Keratinocyte (primary cell): ENCODE measurements around the gene SYT11.

Experiments
- EZH2 ChIP-seq: IDR thresholded peaks from one replicate; pipeline ENCODE4 v1.6.1; 2012; ENCODE audit warnings: inconsistent platforms, mild to moderate bottlenecking, low read length, moderate library complexity
- TF ChIP-seq, protein P1 (sequence below), 3 experiments: IDR thresholded peaks in 1 of 3; conservative IDR thresholded peaks in 1 of 3; optimal IDR thresholded peaks in 1 of 3; 2 replicates in 2 of 3; 3 replicates in 1 of 3; pipeline versions ENCODE3 to v1.5.1; 2011; ENCODE audit warnings: low read length in 3 of 3, mild to moderate bottlenecking in 3 of 3, moderate library complexity in 2 of 3, control low read depth in 1 of 3, inconsistent platforms in 1 of 3; ENCODE audit not compliant: insufficient read depth in 2 of 3; ENCODE audit errors: extremely low read depth in 1 of 3

DNA sequence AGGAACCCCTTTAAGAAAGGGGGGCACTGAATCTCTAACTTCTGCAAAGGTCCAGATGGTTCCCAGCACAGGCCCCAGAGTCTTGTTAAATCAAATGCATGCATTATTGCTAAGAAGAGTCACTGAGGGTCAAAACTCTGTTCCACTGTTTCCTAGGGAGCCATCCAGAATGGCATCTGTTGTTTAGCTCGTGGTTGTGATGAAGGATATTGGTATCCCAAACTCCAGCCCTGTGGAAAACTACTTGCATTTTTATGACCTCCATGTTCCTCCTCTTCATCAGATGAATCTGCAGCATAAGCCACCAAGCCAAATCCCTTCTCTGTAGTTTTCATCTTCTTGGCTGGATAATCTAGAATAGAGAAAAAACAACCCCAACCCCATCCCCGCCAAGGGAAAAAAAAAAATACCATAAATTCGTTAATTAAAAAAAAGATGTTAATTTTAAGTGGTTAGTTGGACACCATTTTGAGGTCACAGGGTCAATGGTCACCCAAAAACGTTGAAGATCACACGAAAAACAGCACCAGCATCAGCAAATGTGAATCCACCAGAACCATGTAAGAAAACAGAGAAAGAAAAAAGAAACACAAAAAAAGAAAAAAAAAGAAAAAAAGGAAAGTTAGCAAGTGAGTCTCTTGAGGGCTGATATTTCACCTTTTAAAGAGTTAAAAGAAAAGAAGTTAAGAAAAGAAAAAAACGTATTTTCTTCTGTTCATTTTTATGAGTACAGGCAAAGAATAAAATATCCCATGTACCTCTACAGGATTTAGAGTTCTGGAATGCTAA, 54.8 kb downstream of the SYT11 start:
- TF ChIP-seq, protein P1, sequence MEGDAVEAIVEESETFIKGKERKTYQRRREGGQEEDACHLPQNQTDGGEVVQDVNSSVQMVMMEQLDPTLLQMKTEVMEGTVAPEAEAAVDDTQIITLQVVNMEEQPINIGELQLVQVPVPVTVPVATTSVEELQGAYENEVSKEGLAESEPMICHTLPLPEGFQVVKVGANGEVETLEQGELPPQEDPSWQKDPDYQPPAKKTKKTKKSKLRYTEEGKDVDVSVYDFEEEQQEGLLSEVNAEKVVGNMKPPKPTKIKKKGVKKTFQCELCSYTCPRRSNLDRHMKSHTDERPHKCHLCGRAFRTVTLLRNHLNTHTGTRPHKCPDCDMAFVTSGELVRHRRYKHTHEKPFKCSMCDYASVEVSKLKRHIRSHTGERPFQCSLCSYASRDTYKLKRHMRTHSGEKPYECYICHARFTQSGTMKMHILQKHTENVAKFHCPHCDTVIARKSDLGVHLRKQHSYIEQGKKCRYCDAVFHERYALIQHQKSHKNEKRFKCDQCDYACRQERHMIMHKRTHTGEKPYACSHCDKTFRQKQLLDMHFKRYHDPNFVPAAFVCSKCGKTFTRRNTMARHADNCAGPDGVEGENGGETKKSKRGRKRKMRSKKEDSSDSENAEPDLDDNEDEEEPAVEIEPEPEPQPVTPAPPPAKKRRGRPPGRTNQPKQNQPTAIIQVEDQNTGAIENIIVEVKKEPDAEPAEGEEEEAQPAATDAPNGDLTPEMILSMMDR (optimal IDR thresholded peaks at IDR 0.05 in 1 of 3, IDR thresholded peaks at IDR 0.05 in 1 of 3, conservative IDR thresholded peaks at IDR 0.05 in 1 of 3; ENCODE audit: extremely low read depth in 1 of 3, insufficient read depth in 2 of 3, low read length in 3 of 3): no peak
- TF ChIP-seq EZH2: no peak
